HTR-8/SVneo (cell line): ENCODE data around the gene SLC22A3.
"Not testable (repeated sequence)": the region's sequence is repeated elsewhere in the genome, so short reads cannot be mapped to it uniquely, and the experiment has no call there.

Experiments
- DNase-seq: peaks from one replicate; pipeline ENCODE4 v3.0.0; 2011; ENCODE audit warnings: low spot score, mixed read lengths; ENCODE audit not compliant: insufficient read length
- FAIRE-seq: peaks from 2 replicates; lab custom pipeline; 2011; peaks lifted over from hg19 to GRCh38; lab: Jason Lieb, UNC

The SLC22A3 gene

DNA sequence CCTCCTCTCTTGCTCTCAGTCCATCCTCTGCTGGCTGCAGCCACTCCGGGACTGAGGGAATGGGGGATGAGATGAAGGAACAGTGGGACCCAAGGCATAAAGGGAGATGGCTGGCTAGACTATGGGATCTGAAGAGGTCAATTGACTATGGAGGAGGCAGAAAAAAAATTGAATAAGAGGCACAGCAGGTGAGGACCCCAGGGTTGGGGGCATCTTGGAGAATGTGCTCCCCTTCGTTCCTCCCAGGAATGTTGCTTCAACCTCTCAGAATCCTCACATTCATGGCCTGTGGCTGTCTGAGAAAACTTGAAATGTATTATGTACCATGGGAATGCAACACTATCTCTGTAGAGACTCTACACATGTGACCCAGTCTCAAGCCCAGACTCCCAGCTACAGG lies 121.0 kb downstream of the SLC22A3 start:
- DNase-seq (no peak), FAIRE-seq (no peak)

DNA sequence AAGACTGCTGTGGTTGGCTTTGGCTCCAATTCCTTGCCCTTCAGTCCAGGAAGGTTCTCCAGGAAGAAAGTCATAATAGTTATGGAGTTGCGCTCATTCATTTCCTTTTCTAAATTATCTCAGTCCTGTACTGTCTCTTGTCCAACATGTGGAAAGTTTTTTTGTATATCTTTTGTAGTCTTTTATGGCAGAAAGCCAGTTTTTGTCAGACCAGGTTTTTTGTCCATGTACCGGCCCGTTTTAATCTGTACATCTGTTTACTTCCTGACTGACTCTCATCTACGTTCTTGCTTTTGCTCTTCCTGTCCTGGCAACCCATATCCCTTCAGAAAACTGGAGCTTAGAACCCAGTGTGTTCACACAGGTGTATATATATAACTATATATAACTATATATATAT lies 127.9 kb downstream of the SLC22A3 start:
- DNase-seq, FAIRE-seq: not testable (repeated sequence)

DNA sequence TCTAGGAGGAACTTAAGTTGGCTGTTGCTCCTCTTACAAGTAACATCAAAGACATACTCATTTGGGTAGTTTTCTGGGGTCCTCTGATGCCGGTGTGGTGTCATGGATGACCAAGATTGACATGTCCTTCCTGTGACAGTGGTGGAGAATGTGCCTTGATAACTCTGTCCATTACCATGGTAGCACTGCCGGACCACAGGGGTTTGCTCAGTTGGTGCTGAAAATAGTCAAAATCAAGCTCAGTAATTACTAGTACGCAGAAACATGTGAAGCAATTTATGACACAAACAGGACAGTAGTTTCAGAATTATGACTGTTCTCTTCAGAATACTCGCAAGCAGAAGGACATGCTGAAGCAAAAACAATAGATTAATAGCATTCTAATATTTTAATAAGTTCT lies 128.9 kb downstream of the SLC22A3 start:
- not testable (repeated sequence) for FAIRE-seq, DNase-seq

DNA sequence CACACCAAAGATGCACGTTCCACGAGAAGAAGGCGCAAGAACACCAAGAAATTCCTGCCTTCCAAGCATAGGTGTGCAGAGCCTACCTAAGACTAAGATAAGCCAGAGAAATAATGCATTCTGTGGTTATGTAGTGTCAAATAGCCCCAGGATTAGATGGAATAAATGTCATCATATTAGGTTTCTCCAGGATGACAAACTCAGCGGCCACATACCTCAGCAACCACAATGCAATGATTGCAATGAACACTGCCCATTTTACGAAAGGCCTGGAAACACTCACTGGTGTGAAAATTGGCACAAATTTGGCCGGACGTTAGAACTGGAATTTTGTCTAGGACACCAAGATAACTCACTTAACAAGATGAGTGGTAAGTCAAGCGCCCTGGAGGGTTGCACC lies 129.7 kb downstream of the SLC22A3 start:
- FAIRE-seq (no peak), DNase-seq (no peak)

DNA sequence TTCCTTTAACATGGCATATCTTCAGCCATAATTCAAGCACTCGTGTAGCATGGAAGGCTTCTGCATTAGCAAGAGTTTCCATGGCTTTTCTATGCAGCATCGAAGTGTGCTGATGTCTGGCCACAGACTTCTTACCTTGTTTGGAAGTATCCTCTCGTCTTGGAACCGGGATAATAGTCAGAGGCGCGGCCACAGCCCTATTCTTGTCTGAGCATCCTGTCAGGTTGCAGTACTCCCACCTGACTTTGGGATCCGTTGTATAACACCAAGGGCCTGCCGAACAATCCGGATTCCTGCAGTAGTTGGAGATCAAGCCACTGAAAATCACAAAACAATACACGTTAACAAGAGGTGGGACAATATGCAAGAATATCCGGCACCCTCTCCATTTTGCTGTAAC lies 138.9 kb downstream of the SLC22A3 start:
- no peak for FAIRE-seq

DNA sequence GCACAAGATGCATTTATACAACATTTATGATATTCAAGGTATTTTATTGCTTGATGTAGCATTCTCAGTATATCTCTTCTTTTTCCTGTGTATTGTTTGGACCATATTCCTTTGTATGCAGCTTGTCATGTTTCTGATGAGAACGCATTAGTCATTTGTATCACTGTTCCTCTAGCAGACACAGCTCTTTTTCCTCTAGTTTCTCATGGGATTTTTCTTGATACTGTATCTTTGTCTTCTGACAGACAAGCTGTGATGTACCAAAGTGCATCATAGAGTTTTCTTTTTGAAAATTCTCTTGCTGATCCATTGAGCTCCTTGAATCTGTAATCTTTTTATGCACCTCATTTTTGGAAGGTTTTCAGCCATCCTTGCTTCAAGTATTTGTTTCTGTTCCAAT lies 140.9 kb downstream of the SLC22A3 start:
- DNase-seq, result no peak

More for the DNA sequence above, 138.9 kb downstream of the SLC22A3 start:
- no peak for DNase-seq

DNA sequence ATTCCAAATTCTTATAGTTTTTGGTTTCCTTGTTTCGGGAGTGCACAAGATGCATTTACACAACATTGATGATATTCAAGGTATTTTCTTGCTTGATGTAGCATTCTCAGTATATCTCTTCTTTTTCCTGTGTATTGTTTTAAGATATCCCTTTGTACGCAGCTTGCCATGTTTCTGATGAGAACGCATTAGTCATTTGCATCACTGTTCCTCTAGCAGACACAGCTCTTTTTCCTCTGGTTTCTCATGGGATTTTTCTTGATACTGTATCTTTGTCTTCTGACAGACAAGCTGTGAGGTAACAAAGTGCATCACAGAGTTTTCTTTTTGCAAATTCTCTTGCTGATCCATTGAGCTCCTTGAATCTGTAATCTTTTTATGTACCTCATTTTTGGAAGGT lies 146.4 kb downstream of the SLC22A3 start:
- FAIRE-seq, result no peak
- no peak for DNase-seq

More for the DNA sequence above, 140.9 kb downstream of the SLC22A3 start:
- no peak for FAIRE-seq

DNA sequence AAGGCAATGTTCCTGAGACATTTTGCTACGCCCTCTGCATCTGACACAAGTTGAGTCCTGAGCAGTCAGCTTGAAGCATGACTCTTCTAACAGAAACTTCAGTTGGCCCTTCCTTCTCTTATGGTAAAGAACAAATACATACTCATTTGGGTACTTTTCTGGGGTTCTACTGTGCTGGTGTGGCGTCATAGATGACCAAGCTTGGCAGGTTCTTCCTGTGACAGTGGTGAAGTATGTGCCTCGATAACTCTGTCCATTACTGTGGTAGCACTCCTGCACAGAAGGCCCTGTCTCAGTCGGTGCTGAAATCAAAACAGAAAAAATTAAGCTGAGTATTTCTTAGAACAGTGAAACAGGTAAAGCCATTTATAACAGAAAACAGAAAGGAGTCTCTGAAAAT lies 152.5 kb downstream of the SLC22A3 start:
- no peak for FAIRE-seq

More for the DNA sequence above, 152.5 kb downstream of the SLC22A3 start:
- DNase-seq, result no peak
